Effector memory CD8-positive, alpha-beta T cell (primary cell): Measurements from ENCODE around the gene TBC1D32.
"Not testable (repeated sequence)": the region's sequence is repeated elsewhere in the genome, so short reads cannot be mapped to it uniquely, and the experiment has no call there.

Experiments used
- ATAC-seq: fragments of 150-1000 bp; cut with Tn5 transposase; replicated peaks from 2 replicates; pipeline ENCODE4 v1.10.0; 2021; ENCODE audit warnings: mild to moderate bottlenecking, moderate library complexity
- DNase-seq, 3 experiments: peaks; one replicate each; pipeline ENCODE4 v3.0.0; 2021
- H3K27ac Mint-ChIP-seq, 2 donors: one replicate each; pipeline ENCODE4 v1.8.0; 2022; ENCODE audit warnings: mild to moderate bottlenecking in 2 of 2, mixed read lengths in 2 of 2, moderate library complexity in 2 of 2
- H3K27me3 Mint-ChIP-seq, 2 donors: one replicate each; pipeline ENCODE4 v1.8.0; 2022; ENCODE audit warnings: mixed read lengths in 2 of 2
- H3K36me3 Mint-ChIP-seq: one replicate; pipeline ENCODE4 v1.8.0; 2022; ENCODE audit warnings: mild to moderate bottlenecking, moderate library complexity, mixed read lengths; ENCODE audit not compliant: insufficient read depth
- H3K4me1 Mint-ChIP-seq, 2 donors: one replicate each; pipeline ENCODE4 v1.8.0; 2022; ENCODE audit warnings: low read depth in 2 of 2, mixed read lengths in 2 of 2
- H3K4me3 Mint-ChIP-seq, 2 donors: one replicate each; pipeline ENCODE4 v1.8.0; 2022; ENCODE audit warnings: mild to moderate bottlenecking in 2 of 2, mixed read lengths in 2 of 2, moderate library complexity in 2 of 2
- H3K9me3 Mint-ChIP-seq, 2 donors: one replicate each; pipeline ENCODE4 v1.8.0; 2022; ENCODE audit warnings: mixed read lengths in 2 of 2

Gene TBC1D32

DNA sequence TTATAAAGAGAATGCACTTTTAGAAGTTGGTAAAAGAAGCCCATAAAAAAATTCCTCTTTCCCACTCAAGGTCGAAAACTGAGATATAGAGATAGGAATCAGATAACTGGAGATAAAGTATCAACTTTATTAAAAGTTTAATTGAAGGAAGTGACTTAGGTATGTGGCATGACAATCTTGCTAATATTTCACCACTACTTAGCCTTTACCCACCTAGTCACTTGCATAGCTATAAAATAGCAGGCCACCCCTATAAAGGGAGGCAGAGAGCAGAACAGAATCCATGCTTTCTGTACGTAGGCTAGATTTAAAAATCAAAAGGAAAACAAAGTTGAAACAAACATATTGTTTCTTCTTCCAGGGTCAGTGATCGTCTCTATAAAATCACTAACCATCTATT is 13.2 kb upstream of the TBC1D32 start:
- no peak for ATAC-seq
- no peaks in the 10 kb centered on the region for H3K9me3 Mint-ChIP-seq
- DNase-seq = no peak
- H3K27ac Mint-ChIP-seq = no peak overlapping the region
- peaks cover 33 to 37% of the 10 kb centered on the region in 2 donors for H3K27me3 Mint-ChIP-seq
- H3K36me3 Mint-ChIP-seq = no peaks in the 10 kb centered on the region
- no peak overlapping the region for H3K4me3 Mint-ChIP-seq
- no peaks in the 10 kb centered on the region for H3K4me1 Mint-ChIP-seq

DNA sequence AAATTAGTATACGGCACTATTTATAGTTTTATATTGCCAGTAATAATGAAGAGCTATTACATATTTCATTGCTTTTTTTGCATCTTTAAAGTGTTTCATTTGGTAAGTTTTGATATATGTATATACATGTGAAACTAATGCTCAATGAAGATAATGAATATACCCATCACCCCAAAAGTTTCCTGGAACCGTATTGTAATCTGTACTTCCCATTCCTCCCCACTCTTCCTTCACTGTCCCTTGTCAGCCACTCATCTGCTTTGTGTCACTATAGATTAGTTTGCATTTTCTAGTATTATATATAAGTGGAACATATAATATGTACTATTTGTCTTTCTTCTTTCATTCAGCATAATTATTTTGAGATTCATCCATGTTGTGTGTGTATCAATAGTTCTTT is 10.3 kb upstream of the TBC1D32 start:
- Mint-ChIP-seq H3K27ac (no peak overlapping the region), H3K9me3 (no peaks in the 10 kb centered on the region), H3K4me1 (no peaks in the 10 kb centered on the region), H3K27me3 (peaks cover 33 to 39% of the 10 kb centered on the region in 2 donors), H3K4me3 (no peak overlapping the region), H3K36me3 (no peaks in the 10 kb centered on the region)
- DNase-seq (no peak), ATAC-seq (no peak)

DNA sequence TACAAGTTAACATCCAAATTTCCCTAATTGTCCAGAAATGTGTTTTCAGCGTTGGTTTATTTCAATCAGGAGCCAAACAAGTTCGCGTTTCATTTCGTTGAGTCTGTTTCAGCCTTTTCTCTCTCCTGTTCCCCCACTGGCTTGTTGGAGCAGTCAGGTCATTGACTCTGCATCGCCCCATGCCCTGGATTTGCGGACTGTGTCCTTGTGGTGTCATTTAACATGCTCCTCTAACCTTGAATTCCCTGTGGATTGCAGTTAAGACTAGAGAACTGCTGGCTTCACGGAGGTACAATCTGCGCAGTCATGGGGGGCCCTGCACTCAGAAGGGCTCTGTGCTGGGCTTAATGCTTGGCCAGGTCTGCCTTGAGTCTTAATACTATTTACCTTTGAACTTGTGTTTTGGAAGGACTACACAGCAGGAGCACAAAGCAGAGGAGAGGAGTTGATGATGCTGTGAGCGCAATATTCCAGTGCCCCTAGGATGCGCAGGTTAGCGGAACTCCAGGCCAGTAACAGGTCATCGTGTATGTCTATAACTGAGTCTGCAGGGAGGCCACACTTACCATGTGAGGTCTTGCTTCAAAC is 5.5 kb upstream of the TBC1D32 start:
- no peaks in the 10 kb centered on the region for H3K9me3 Mint-ChIP-seq
- no peak for ATAC-seq
- peaks cover 2% of the 10 kb centered on the region for H3K36me3 Mint-ChIP-seq
- H3K27me3 Mint-ChIP-seq = peaks cover 27 to 32% of the 10 kb centered on the region in 2 donors
- no peak overlapping the region for H3K27ac Mint-ChIP-seq
- peaks cover 4 to 5% of the 10 kb centered on the region in 2 donors for H3K4me1 Mint-ChIP-seq
- H3K4me3 Mint-ChIP-seq = no peak overlapping the region
- no peak for DNase-seq

DNA sequence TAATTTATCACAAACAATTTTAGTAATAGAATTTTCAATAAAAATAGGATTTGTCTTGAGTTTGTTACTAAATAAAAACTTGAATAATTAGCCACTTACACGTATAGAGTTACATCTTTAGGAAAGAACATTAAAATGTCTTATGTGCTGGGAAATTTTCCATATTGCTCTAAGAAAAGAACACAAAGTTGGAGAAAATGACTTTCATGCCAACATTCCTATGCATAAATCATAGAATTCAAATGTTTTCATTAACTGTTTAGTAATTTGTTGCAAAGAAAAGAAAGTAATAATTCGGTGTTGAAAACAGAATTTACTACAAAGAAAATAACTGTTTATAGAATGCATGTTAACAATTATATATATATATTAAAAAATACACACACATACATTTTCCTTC is 4.7 kb upstream of the TBC1D32 start:
- ATAC-seq (no peak), DNase-seq (no peak)
- Mint-ChIP-seq H3K9me3 (no peaks in the 10 kb centered on the region), H3K4me3 (no peak overlapping the region), H3K27ac (no peak overlapping the region), H3K27me3 (peaks cover 24 to 32% of the 10 kb centered on the region in 2 donors), H3K36me3 (peaks cover 9% of the 10 kb centered on the region), H3K4me1 (peaks cover 6 to 9% of the 10 kb centered on the region in 2 donors)

DNA sequence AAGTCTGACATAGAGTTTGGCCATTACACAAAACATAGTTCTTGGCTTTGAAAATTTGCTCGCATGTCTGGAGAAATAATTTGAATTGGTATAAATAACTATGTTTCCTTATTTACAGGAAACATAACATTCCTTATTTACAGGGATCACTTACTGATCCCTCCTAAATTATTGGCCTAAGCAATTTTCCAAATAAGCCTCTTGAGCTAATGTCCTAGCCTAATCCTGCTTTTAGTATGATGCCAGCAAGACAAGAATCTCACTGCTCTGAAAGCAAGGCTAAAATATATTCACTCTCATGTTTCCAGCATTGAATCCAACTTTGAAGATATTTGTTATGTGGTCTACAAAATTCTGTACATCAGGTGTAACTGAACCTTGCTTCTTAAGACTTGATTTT is 4.1 kb upstream of the TBC1D32 start:
- ATAC-seq = no peak
- no peaks in the 10 kb centered on the region for H3K9me3 Mint-ChIP-seq
- H3K4me1 Mint-ChIP-seq = peaks cover 6 to 11% of the 10 kb centered on the region in 2 donors
- H3K36me3 Mint-ChIP-seq = peaks cover 14% of the 10 kb centered on the region
- no peak overlapping the region for H3K27ac Mint-ChIP-seq
- H3K4me3 Mint-ChIP-seq = no peak overlapping the region
- H3K27me3 Mint-ChIP-seq = peaks cover 24 to 32% of the 10 kb centered on the region in 2 donors
- DNase-seq = no peak

DNA sequence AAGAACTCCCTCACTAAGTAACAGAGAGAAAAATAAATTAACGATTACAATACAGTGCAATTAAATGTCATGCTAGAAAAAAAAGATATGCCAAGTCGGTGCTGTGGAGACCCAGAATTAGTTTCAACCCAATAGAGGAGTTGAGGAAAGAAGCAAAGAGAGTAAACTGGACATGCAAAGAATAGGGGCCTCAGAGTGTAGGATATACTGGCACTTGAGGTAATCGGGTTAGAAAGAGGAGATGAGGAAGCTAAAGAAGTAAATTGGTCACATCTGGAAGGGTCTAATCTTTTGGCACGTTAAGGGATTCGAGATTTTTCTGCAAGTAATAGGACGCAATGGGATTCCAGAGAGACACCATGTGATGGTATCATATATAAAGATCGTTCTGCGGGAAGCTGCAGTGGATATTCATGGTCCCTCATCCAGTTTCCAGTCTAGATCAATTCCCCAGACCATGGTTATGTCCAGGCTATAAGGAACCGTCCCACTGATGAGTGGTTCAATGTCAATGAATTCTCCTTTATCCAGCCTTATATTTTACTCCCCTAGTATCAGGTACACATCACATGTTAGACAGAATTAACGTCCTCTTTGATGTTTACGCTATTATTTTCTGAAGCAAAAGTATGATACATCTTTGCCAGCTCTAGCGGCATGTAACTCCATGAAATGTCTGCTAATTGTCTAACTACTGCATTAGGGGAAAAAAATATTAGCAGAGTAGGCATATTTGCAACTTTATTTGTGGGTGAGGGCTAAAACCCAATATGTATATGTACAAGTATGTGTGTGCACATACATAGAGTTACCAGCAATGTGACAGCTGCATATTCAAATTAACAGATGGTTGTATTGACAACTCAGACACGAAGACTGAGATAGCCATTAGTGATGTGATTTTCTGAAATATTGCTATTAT is 1.1 kb upstream of the TBC1D32 start:
- H3K36me3 Mint-ChIP-seq = peaks cover 14% of the 10 kb centered on the region
- peaks cover 6 to 29% of the 10 kb centered on the region in 2 donors for H3K4me1 Mint-ChIP-seq
- no peaks in the 10 kb centered on the region for H3K9me3 Mint-ChIP-seq
- peak overlapping the region; percentile 96 to 99 for H3K27ac Mint-ChIP-seq
- DNase-seq (no peak), ATAC-seq (no peak)
- H3K27me3 Mint-ChIP-seq = peaks cover 6 to 9% of the 10 kb centered on the region in 2 donors
- H3K4me3 Mint-ChIP-seq = peak overlapping the region; percentile 82 to 92

DNA sequence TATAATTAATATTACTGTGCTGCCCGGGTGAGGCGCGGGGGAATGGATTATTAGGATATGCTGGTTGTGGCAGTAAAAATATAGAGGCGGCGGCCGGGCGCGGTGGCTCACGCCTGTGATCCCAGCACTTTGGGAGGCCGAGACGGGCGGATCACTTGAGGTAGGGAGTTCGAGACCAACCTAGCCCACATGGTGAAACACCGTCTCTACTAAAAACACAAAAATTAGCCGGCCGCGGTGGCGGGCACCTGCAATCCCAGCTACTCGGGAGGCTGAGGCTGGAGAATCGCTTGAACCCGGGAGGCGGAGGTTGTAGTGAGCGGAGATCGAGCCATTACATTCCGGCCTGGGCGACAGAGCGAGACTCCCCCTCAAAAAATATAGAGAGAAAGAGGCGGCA is 586 bp downstream of the TBC1D32 start:
- DNase-seq, ATAC-seq, H3K9me3 Mint-ChIP-seq, H3K27me3 Mint-ChIP-seq: not testable (repeated sequence)
- peaks cover 14% of the 10 kb centered on the region for H3K36me3 Mint-ChIP-seq
- H3K27ac Mint-ChIP-seq = peak overlapping the region; percentile 96 to 99
- peaks cover 6 to 32% of the 10 kb centered on the region in 2 donors for H3K4me1 Mint-ChIP-seq
- peak overlapping the region; percentile 82 to 92 for H3K4me3 Mint-ChIP-seq

DNA sequence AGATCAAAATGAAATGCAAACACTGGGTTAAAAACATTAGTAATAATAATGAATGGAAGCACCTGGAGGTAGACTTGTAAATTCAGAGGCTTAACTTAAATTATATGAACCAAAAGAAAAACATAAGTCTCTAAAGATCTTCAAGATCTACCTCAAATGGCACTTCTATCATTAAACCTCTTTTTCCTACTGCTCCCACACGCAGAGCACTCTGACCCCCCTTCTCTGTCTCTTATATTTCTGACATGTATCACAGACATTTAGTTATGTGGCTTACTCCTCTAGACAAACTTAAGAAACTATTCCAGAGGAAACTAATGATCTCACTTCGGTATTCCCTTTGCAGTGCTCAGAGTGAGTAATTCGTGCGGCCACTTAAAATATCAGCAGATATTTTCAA is 1.1 kb downstream of the TBC1D32 start:
- no peak for DNase-seq
- no peak for ATAC-seq
- Mint-ChIP-seq H3K27ac (peak overlapping the region; percentile 96 to 99), H3K27me3 (no peaks in the 10 kb centered on the region), H3K9me3 (no peaks in the 10 kb centered on the region), H3K36me3 (peaks cover 14% of the 10 kb centered on the region), H3K4me3 (peak overlapping the region; percentile 82 to 92), H3K4me1 (peaks cover 6 to 32% of the 10 kb centered on the region in 2 donors)

DNA sequence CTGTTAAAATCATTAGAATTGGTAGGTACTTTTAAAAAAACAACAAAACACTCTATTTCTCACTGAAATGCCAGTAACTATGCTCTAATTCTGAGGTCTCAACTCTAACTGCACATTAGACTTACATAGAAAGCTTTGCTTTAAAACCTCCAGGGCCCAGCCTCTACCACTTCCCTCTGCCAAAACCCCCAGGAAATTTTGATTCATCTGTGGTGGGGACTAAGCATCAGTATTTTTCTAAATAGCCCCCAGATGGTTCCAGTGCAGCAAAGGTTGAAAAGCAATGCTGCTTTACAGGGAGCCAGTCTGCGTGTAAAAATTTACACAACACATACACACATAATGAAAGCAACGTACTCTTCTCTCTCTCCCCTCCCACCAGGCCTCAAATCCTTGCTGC is 3.8 kb downstream of the TBC1D32 start:
- Mint-ChIP-seq H3K36me3 (peaks cover 14% of the 10 kb centered on the region), H3K27me3 (no peaks in the 10 kb centered on the region), H3K4me1 (peaks cover 6 to 37% of the 10 kb centered on the region in 2 donors), H3K4me3 (no peak overlapping the region), H3K27ac (peak overlapping the region in 1 of 2 donors; percentile 8), H3K9me3 (no peaks in the 10 kb centered on the region)
- DNase-seq (no peak), ATAC-seq (no peak)

DNA sequence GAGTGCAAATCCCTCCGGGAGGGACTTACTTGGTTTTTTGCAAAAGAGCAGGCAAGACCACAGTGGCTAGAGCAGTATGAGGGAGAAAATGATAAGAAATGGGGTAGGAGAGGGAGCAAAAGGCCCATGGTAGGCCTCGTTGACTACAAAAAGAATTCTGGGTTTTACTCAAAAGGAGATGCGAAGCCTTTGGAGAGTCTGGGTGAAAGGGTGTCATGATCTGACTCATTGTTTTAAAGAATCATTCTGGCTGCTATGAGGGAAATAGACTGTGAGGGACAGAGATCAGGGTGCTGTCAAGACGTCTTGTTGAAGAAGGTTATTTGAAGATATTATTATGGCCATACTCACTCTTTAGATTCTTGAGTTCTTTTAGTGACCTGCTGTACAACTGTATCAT is 13.0 kb downstream of the TBC1D32 start:
- no peak for DNase-seq
- Mint-ChIP-seq H3K27me3 (no peaks in the 10 kb centered on the region), H3K4me1 (peaks cover 0 to 15% of the 10 kb centered on the region in 2 donors), H3K36me3 (no peaks in the 10 kb centered on the region), H3K9me3 (no peaks in the 10 kb centered on the region), H3K27ac (peak overlapping the region in 1 of 2 donors; percentile 25), H3K4me3 (no peak overlapping the region)
- ATAC-seq = no peak

DNA sequence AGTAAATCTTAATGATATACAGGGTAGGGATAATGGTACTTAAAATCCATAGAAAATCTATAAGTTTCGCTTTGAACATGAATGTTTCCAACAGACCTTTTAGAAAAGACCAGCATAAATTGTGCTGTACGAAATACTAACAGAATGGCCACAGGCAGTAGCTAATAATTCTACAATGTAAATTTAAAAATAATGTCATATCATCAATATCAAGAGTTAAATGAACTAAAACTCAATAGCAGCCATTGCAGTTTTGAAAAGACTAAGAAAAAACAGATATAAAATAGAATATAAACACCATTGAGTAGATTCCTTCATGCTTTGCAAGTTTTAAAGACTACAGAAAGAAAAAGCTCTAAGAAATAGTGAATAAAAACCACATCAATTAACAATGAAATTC is 14.7 kb downstream of the TBC1D32 start:
- ATAC-seq (no peak), DNase-seq (no peak)
- Mint-ChIP-seq H3K9me3 (no peaks in the 10 kb centered on the region), H3K27me3 (no peaks in the 10 kb centered on the region), H3K4me3 (no peak overlapping the region), H3K36me3 (no peaks in the 10 kb centered on the region), H3K4me1 (peaks cover 0 to 5% of the 10 kb centered on the region in 2 donors), H3K27ac (no peak overlapping the region)

DNA sequence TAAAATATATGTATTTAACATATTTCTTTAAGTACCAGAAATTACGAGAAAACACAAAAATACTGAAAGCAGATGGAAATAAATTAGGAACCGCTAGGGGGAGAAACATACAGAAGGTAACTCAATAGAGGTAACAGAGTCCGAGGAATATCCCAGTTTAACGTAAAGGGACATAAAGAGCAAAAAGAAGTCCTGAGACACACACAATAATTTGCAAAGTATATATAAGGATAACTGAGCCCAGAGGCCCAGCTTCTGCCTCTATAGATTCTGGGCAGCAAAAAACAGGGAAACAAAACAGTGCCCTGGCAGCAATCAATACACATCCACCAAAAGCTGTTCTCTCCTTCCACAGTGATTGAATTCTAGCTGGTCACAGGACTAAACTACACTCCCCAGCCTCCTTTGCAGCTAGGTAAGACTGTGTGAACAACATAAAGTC is 15.1 kb downstream of the TBC1D32 start:
- DNase-seq = no peak
- peaks cover 0 to 5% of the 10 kb centered on the region in 2 donors for H3K4me1 Mint-ChIP-seq
- H3K27ac Mint-ChIP-seq = no peak overlapping the region
- no peaks in the 10 kb centered on the region for H3K27me3 Mint-ChIP-seq
- H3K36me3 Mint-ChIP-seq = no peaks in the 10 kb centered on the region
- H3K4me3 Mint-ChIP-seq = no peak overlapping the region
- no peaks in the 10 kb centered on the region for H3K9me3 Mint-ChIP-seq
- ATAC-seq = no peak

DNA sequence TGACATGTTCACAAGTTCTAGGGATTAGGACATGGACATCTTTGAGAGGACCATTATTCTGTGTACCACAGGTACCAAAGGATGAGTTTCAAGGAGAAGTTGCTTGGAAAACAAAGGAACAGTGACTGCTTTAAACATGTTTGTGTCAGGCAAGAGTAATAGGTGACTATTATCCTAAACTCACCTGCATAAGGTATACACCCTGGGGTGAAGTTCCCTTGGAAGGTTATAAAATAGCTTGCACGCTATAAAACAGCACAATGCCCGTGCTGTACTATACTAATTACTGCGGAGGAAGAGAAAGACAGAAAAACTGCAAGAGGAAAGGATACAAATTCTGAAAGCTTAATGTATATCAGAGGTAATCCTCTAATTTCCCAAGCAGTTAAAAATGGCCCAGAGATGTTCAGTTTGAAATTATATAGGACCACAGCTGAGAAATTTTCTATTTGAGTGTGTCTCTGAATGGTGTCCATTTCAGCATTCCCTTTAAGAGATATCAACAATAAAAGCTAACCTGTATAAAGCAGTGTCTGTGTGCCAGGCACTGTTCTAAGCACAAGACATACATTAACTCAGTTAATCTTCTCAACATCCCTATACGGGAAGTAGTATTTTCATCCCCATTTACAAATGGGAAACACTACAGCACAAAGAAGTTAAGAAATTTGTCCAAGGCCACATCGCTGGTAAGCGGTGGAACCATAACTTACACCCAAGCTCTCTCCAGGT is 19.7 kb downstream of the TBC1D32 start:
- H3K27ac Mint-ChIP-seq = no peak overlapping the region
- H3K4me1 Mint-ChIP-seq = no peaks in the 10 kb centered on the region

More for the DNA sequence above, 19.7 kb downstream of the TBC1D32 start:
- Mint-ChIP-seq H3K27me3 (no peaks in the 10 kb centered on the region), H3K36me3 (no peaks in the 10 kb centered on the region), H3K4me3 (no peak overlapping the region), H3K9me3 (peaks cover 0 to 3% of the 10 kb centered on the region in 2 donors)
- ATAC-seq (no peak), DNase-seq (no peak)
